ELR (cell line): ENCODE data around the gene MYO1E.

Source experiments
- DNase-seq: peaks from one replicate; pipeline ENCODE4 v3.0.0-alpha.2; 2015; ENCODE audit warnings: low read depth

MYO1E gene

GRCh38 chr15:59315914-59316451, 56.7 kb downstream of the MYO1E start:
- DNase-seq, result peak; percentile 21

GRCh38 chr15:59313641-59314332, 58.9 kb downstream of the MYO1E start:
- no peak for DNase-seq

- no peak for DNase-seq
These were observed 60.5 kb downstream of the MYO1E start for GRCh38 chr15:59312205-59312604.

GRCh38 chr15:59311195-59311594, 61.5 kb downstream of the MYO1E start:
- DNase-seq, result no peak

GRCh38 chr15:59309405-59309804, 63.3 kb downstream of the MYO1E start:
- no peak for DNase-seq

GRCh38 chr15:59307165-59307537, 65.5 kb downstream of the MYO1E start:
- no peak for DNase-seq

- peak; percentile 34 for DNase-seq
These were observed 66.0 kb downstream of the MYO1E start for GRCh38 chr15:59306520-59307164.

- no peak for DNase-seq
These were observed 67.9 kb downstream of the MYO1E start for GRCh38 chr15:59304807-59305206.

- peak; percentile 71 for DNase-seq
These were observed 68.5 kb downstream of the MYO1E start for GRCh38 chr15:59304034-59304795.

GRCh38 chr15:59303633-59304032, 69.0 kb downstream of the MYO1E start:
- no peak for DNase-seq

GRCh38 chr15:59303136-59303535, 69.5 kb downstream of the MYO1E start:
- no peak for DNase-seq

- no peak for DNase-seq
These were observed 71.1 kb downstream of the MYO1E start for GRCh38 chr15:59301527-59301926.

- no peak for DNase-seq
These were observed 72.0 kb downstream of the MYO1E start for GRCh38 chr15:59300618-59301139.

- peak; percentile 98 for DNase-seq
These were observed 72.6 kb downstream of the MYO1E start for GRCh38 chr15:59299929-59300617.

- DNase-seq, result no peak
These were observed 73.8 kb downstream of the MYO1E start for GRCh38 chr15:59298854-59299250.

- DNase-seq, result peak; percentile 76
These were observed 74.3 kb downstream of the MYO1E start for GRCh38 chr15:59298225-59298853.

GRCh38 chr15:59296181-59296617, 76.5 kb downstream of the MYO1E start:
- DNase-seq, result peak; percentile 92

- DNase-seq, result peak; percentile 71
These were observed 77.2 kb downstream of the MYO1E start for GRCh38 chr15:59295261-59296001.

- DNase-seq, result peak; percentile 97
These were observed 78.0 kb downstream of the MYO1E start for GRCh38 chr15:59294574-59295260.
